GM12875 (cell line): ENCODE data around the gene KIAA1671.
A peak's percentile ranks its signal among the peaks of the same experiment; 100 is the strongest.

Experiments
- H3K4me3 ChIP-seq: one replicate; pipeline ENCODE4 v1.5.1; 2011; ENCODE audit warnings: low read depth, low read length, control low read depth
- TF ChIP-seq, protein P1 (sequence below): IDR thresholded peaks from 2 replicates; pipeline ENCODE4 v1.5.1; 2011; ENCODE audit warnings: low read depth, mild to moderate bottlenecking, control low read depth, inconsistent platforms, low read length, moderate library complexity, borderline replicate concordance; ENCODE audit not compliant: insufficient read depth

KIAA1671 gene

DNA sequence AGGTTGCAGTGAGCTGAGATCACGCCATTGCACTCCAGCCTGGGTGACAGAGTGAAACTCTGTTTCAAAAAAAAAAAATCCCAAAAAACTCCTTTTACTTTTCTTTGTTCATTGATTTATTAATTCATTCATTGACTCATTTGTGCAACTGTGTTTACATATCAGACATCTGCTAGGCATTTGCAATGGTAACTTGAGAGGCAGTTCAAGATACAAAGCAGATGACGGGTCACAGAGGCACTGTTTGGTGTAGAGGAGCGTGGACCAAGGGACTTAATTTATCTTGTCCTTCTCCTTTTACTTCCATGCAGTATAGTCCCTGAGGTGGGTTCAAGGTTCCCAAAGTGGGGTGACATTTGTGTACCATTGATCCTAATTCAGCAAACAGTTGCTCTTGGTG lies 71.4 kb downstream of the KIAA1671 start:
- TF ChIP-seq, protein P1, sequence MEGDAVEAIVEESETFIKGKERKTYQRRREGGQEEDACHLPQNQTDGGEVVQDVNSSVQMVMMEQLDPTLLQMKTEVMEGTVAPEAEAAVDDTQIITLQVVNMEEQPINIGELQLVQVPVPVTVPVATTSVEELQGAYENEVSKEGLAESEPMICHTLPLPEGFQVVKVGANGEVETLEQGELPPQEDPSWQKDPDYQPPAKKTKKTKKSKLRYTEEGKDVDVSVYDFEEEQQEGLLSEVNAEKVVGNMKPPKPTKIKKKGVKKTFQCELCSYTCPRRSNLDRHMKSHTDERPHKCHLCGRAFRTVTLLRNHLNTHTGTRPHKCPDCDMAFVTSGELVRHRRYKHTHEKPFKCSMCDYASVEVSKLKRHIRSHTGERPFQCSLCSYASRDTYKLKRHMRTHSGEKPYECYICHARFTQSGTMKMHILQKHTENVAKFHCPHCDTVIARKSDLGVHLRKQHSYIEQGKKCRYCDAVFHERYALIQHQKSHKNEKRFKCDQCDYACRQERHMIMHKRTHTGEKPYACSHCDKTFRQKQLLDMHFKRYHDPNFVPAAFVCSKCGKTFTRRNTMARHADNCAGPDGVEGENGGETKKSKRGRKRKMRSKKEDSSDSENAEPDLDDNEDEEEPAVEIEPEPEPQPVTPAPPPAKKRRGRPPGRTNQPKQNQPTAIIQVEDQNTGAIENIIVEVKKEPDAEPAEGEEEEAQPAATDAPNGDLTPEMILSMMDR = no peak

DNA sequence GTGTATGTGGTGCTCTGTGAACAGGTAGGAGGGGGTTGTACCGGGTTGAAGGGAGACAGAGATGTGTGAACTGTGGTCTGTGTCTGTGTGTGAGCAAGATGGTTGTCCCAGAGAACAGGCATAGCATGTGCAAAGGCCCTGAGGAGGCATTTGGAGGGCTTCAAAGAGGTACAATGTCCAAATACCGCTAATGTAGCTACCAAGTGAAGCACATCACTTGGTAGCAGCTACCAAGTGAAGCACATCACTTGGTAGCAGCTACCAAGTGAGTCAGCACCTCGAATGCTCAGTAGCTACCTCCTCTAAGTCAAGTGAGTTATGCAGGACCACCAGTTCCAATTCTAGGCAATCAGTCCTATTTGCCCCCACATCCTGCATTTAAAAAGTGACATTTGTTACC lies 72.4 kb downstream of the KIAA1671 start:
- TF ChIP-seq, protein P1 = no peak

More for the DNA sequence above, 71.4 kb downstream of the KIAA1671 start:
- no peak overlapping the region for H3K4me3 ChIP-seq

DNA sequence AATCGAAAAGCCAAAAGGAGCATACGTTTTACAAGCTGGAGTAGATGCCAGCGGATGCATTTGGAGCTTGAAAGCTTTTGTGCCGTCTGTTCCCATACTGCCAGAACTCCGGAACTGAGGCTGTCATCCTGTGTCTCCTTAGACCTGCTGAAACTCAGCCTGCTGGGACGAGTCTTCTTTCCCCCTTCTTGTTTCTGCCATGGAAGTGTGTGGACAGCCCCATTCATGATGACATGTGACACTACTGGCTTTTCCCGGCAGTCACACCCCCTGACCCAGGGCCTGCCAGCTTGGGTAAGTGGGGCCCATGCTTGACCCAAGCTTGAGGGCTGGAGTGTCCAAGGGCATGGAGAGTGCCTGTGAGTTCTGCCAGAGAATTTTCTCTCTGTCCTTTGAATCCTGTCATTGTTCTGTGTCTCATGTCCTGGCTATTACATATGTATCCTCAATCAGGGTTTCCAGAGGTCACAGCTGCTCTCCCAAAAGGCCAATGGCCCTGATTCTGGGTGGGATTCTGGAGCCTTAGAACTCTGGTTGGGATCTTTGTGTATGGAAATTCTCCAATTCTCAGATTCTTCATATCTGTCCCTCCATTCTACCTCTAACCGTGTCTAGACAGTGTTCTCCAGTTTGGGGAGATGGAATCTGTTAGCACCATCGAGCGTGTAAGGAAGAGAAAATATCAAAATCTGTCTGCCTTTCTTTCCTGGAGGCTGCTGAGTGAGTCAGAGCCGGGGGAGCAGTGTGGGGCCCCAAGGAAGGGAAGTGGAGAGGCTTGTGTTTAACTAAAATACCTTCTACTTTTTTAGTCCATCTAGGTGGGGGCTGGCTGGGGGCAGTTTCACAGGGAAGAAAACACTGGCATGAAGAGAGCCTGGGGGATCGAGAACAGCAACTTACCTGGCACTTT lies 73.2 kb downstream of the KIAA1671 start:
- H3K4me3 ChIP-seq = no peak overlapping the region
- TF ChIP-seq, protein P1 = no peak

More for the DNA sequence above, 72.4 kb downstream of the KIAA1671 start:
- H3K4me3 ChIP-seq = no peak overlapping the region

DNA sequence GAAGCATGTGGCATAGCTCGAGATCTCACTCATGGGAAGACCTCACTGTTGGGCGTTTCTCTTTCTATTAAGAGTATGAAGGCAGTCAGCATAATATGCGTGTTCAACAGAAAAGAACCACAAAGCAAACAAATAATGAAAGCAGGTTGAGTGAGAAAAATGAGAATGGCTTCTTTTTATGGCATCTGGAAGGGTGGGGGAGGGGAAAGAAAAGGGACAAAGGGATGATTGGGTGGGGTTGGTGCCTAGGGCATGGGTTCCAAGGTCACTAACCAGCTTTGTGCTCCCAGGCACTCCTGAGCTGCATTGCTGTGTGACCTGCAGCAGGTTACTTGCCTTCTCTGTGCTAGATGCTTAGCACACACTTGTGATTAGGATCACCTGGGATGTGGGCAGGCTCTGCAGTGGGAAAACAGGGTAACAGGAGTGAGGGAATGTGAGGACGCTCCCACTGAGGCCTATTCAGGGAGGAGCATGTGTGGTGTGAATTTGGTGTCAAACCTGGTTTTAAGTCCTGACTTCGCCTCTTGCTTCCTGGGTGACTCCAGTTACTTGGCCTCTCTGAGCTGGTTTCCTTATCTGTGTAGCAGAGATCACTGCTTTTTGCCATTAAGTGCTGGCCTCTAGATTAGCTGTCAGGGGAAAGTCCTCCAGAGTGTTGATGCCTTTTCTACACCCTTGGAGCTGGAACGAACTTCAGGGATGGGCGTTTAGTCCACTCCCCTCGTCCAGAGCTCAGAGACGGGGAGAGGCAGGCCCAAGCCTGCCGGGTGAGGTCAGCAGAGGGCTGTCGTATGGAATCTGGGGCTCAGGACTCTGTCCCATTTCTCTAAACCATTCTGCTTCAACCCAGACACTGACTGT lies 74.8 kb downstream of the KIAA1671 start:
- H3K4me3 ChIP-seq = no peak overlapping the region
- TF ChIP-seq, protein P1 = no peak

DNA sequence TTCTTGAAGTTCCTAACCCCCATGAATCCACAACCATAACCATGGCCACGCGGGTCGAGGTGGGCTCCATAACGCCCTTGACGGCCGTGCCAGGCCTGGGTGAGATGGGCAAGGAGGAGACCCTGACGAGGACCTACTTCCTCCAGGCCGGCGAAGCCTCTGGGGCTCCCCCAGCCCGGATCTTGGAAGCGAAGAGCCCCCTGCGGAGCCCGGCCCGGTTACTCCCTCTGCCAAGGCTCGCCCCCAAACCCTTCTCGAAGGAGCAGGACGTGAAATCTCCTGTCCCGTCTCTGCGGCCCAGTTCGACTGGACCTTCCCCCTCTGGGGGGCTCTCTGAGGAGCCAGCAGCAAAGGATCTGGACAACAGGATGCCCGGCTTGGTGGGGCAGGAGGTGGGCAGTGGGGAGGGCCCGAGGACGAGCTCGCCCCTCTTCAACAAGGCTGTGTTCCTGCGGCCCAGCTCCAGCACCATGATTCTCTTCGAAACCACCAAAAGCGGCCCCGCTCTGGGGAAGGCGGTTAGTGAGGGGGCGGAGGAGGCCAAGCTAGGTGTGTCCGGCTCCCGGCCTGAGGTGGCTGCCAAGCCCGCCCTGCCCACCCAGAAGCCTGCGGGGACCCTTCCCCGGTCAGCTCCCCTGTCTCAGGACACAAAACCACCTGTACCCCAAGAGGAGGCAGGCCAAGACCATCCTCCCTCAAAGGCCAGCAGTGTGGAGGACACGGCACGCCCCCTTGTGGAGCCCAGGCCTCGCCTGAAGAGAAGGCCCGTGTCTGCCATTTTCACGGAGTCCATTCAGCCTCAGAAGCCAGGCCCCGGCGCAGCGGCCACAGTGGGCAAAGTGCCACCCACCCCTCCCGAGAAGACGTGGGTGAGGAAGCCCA lies 75.7 kb downstream of the KIAA1671 start:
- TF ChIP-seq, protein P1 = peak; percentile 33; the same call in 1 of the 2 replicates
- H3K4me3 ChIP-seq = no peak overlapping the region

DNA sequence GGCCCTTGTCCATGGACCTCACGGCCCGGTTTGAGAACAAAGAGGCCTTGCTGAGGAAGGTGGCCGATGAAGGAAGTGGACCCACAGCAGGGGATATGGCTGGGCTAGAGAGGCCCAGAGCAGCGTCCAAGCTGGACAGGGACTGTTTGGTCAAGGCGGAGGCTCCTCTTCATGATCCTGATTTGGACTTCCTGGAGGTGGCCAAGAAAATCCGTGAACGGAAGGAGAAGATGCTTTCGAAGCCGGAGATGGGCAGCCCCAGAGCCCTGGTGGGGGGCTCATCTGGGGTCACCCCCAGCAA lies 76.3 kb downstream of the KIAA1671 start:
- no peak overlapping the region for H3K4me3 ChIP-seq
- TF ChIP-seq, protein P1 = no peak
